Right renal pelvis (tissue), 4 donors: ENCODE data around the gene TCF12. TPM values are rescaled to one million over a fixed set of nuclear protein-coding genes. Genes with fewer than 3 reads are reported as not detected.

Source experiments
- DNase-seq, 4 donors: peaks; one replicate each; pipeline ENCODE4 v3.0.0-alpha.2; 2013; ENCODE audit warnings: low read depth in 4 of 4, low spot score in 3 of 4, missing footprints in 1 of 4
- polyA plus RNA-seq, 4 donors: library from polyadenylated mRNA; unstranded; fragments of 120-200 nt; gene quantifications; one replicate each; pipeline ENCODE4 v1.2.1, GENCODE V29; 2013; ENCODE audit not compliant: insufficient read length in 4 of 4

TCF12 gene
- polyA plus RNA-seq, 4 donors = 138 to 207 (median 199) TPM

- no peak for DNase-seq
These were observed 280.3 kb downstream of the TCF12 start for GRCh38 chr15:57198654-57199291.

GRCh38 chr15:57201578-57201977 lies 283.1 kb downstream of the TCF12 start:
- no peak for DNase-seq

- DNase-seq = no peak
These were observed 285.5 kb downstream of the TCF12 start for GRCh38 chr15:57203906-57204305.

- DNase-seq = no peak
These were observed 286.8 kb downstream of the TCF12 start for GRCh38 chr15:57205027-57205855.

- no peak for DNase-seq
These were observed 287.6 kb downstream of the TCF12 start for GRCh38 chr15:57205996-57206395.

GRCh38 chr15:57213862-57214261 lies 295.4 kb downstream of the TCF12 start:
- peak in 2 of 4 donors; percentile 38 to 57 for DNase-seq

GRCh38 chr15:57215326-57215725 lies 296.9 kb downstream of the TCF12 start:
- DNase-seq = no peak

GRCh38 chr15:57215881-57216280 lies 297.4 kb downstream of the TCF12 start:
- no peak for DNase-seq

GRCh38 chr15:57216288-57216687 lies 297.8 kb downstream of the TCF12 start:
- no peak for DNase-seq

- peak in 2 of 4 donors; percentile 60 to 64 for DNase-seq
These were observed 299.5 kb downstream of the TCF12 start for GRCh38 chr15:57217778-57218598.

GRCh38 chr15:57218826-57219576 lies 300.6 kb downstream of the TCF12 start:
- DNase-seq = peak in 3 of 4 donors; percentile 63 to 76 (median 74)

GRCh38 chr15:57220205-57220604 lies 301.8 kb downstream of the TCF12 start:
- peak in 1 of 4 donors; percentile 40 for DNase-seq

- DNase-seq = no peak
These were observed 302.7 kb downstream of the TCF12 start for GRCh38 chr15:57221134-57221533.

GRCh38 chr15:57223345-57223744 lies 304.9 kb downstream of the TCF12 start:
- DNase-seq = no peak

- DNase-seq = no peak
These were observed 305.4 kb downstream of the TCF12 start for GRCh38 chr15:57223887-57224286.

- DNase-seq = no peak
These were observed 306.2 kb downstream of the TCF12 start for GRCh38 chr15:57224664-57225063.

GRCh38 chr15:57227166-57227565 lies 308.7 kb downstream of the TCF12 start:
- no peak for DNase-seq

GRCh38 chr15:57227899-57228298 lies 309.5 kb downstream of the TCF12 start:
- no peak for DNase-seq

- no peak for DNase-seq
These were observed 310.0 kb downstream of the TCF12 start for GRCh38 chr15:57228395-57228794.

GRCh38 chr15:57229051-57229450 lies 310.6 kb downstream of the TCF12 start:
- DNase-seq = no peak
